ENCODE measurements around the gene CAMK2N1. TPM values are rescaled to one million over a fixed set of nuclear protein-coding genes. Genes with fewer than 3 reads are reported as not detected.

The CAMK2N1 gene
- total RNA-seq, 2 donors from 2014 or later: 0.30 to 0.53 TPM

DNA sequence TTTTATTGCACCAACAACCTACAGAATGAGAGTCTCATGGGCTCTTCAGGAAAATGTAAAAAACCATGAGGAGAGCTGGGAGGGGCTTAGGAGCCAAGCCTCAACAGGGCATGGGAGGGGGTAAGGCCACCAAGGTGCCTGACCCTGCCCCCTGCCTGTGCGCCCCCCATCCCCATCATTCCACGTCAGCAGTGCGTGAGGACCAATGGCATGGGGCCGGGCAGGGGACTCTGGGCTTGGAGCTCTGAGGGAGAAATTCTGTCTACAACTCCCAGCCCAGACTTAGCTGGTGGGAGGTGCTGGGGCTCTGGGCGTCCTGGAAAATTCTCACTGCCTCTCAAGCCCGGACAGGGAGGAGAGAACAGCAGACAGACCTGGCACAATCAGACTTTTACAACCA lies 5.2 kb upstream of the CAMK2N1 start:
- ATAC-seq (replicated peaks): no peak
- no peak overlapping the region for H3K27ac Mint-ChIP-seq
- H3K4me1 Mint-ChIP-seq: peaks cover 8% of the 10 kb centered on the region
- H3K36me3 Mint-ChIP-seq (ENCODE audit: low read depth): no peaks in the 10 kb centered on the region
- no peaks in the 10 kb centered on the region for H3K9me3 Mint-ChIP-seq
- H3K4me3 Mint-ChIP-seq: no peak overlapping the region
- H3K27me3 Mint-ChIP-seq: peaks cover 14% of the 10 kb centered on the region

- H3K36me3 Mint-ChIP-seq (ENCODE audit: low read depth): peaks cover 10% of the 10 kb centered on the region
- no peak for ATAC-seq (replicated peaks)
- H3K27me3 Mint-ChIP-seq: peaks cover 25% of the 10 kb centered on the region
- H3K4me3 Mint-ChIP-seq: peak overlapping the region; percentile 81
- no peaks in the 10 kb centered on the region for H3K9me3 Mint-ChIP-seq
- H3K27ac Mint-ChIP-seq: no peak overlapping the region
- peaks cover 5% of the 10 kb centered on the region for H3K4me1 Mint-ChIP-seq
These were observed 1.2 kb upstream of the CAMK2N1 start for GRCh38 chr1:20487236-20487590.

GRCh38 chr1:20486457-20487235 lies 636 bp upstream of the CAMK2N1 start:
- Mint-ChIP-seq H3K9me3 (no peaks in the 10 kb centered on the region), H3K4me3 (peak overlapping the region; percentile 81), H3K27me3 (peaks cover 30% of the 10 kb centered on the region), H3K4me1 (peaks cover 5% of the 10 kb centered on the region), H3K27ac (no peak overlapping the region), H3K36me3 (ENCODE audit: low read depth) (peaks cover 10% of the 10 kb centered on the region)
- ATAC-seq (replicated peaks): peak; percentile 17

DNA sequence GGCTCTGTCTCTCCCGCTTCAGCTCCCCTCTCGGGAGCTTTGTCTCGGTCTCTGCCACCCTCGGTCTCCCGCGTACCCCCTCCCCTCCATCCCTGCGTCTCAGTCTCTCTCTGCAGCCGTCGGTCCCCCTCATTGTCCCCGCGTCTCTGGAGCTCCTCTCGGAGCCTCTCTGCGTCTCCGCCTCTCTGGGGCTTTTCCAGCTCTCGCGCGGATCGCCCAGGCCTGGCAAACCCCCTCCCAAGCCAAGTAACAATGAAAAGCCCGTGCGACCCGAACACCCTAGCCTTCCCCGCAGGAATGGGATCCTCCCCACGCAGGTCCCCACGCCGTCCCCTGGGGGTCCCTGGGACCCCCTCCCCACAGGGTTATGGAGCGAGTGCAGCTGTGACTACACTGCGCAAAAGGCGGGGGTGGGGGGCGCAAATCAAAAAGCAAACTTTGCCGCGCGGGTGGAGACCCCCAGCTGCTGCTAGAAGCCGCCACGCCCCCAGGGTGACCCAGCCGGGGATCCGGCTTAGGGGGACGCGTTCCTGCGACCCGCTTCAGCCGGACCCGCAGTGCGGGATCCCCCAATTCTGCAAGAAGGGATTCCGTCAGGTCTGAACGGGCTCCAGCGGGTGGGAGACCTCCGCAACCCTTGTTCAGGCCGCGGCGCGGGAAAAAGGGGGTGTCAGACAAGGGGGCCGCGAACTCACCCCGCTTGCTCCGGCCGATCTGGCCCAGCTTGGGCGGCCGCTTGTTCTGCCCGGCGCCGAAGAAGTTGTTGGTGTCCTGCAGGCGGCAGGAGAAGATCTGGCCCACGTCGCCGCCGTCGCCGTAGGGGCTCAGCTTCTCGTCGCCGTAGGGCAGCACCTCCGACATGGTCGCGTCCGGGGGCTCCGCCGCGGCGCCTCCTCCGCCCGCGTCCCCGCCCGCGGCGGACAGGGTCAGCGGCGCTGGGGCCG lies 1.2 kb downstream of the CAMK2N1 start:
- Mint-ChIP-seq H3K4me3 (peak overlapping the region; percentile 72), H3K9me3 (no peaks in the 10 kb centered on the region), H3K36me3 (ENCODE audit: low read depth) (peaks cover 10% of the 10 kb centered on the region), H3K27ac (no peak overlapping the region), H3K4me1 (peaks cover 5% of the 10 kb centered on the region), H3K27me3 (peaks cover 37% of the 10 kb centered on the region)
- no peak for ATAC-seq (replicated peaks)

DNA sequence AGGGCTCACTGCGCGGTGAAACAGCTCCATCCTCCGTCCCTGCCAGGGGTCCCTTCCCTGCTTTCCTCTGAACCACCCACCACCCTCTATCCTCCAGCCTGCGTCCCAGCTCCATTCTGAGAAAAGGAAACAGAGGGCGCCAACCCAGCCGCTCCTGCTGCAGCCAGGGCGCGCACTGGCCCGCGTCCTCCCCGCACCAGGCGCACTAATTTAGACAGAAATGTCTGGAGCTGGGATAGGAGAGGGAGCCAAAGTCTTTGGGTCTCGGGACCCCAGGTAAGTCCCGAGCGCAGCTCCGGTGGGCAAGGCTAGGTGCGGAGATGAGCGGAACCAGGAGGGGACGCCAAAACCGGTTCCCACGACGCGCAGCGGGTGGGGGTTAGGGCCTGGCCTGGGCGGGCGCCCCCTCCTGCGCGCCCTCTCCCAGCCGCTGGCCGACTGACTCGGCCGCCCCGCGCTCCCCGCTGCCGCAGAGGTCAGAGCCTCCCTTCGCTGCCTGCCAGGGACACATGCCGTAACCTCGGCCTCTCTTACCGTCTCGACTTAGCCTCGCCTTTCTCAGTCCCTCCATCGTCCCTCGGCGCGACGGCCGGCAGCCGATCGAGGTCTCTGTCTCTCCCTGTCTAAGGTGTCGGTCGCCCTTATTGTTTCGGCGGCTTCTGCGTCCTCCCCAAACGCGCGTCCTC lies 2.0 kb downstream of the CAMK2N1 start:
- H3K9me3 Mint-ChIP-seq: no peaks in the 10 kb centered on the region
- H3K4me3 Mint-ChIP-seq: peak overlapping the region; percentile 72
- peaks cover 10% of the 10 kb centered on the region for H3K36me3 Mint-ChIP-seq (ENCODE audit: low read depth)
- ATAC-seq (replicated peaks): no peak
- peaks cover 5% of the 10 kb centered on the region for H3K4me1 Mint-ChIP-seq
- peaks cover 45% of the 10 kb centered on the region for H3K27me3 Mint-ChIP-seq
- H3K27ac Mint-ChIP-seq: no peak overlapping the region

DNA sequence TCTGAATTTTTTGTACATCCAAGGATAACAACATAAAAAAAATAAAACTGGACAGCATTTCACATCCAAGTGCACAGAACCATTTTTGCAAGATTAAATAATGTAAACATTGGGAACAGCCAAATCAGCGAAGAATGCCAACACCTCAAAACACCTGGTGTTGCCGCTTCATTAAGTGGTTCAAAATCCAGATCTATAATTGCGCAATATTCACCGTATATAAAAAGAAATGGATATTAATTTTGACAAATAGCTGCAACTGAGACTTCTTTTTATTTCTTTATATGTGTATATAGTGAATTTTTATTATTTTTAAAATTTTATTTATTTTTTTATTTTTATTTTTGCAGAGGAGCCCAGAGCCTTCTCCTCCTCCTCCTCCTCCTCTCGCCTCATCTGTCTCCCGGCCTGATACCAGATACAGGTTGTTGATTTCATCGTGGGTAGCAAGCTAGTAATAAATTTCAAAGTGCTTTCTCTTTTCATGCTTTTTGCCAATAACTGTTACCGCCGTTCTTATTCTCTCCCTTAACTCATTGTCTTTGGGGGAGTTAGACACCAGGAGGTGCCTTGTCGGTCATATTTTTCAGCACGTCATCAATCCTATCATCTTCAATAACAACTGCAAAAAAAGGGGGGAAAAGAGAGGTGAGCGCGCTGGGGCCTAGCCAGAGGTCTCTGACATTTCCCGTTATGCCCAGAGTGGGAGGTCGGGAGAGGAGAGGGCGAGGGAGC lies 2.7 kb downstream of the CAMK2N1 start:
- H3K9me3 Mint-ChIP-seq: no peaks in the 10 kb centered on the region
- H3K27ac Mint-ChIP-seq: no peak overlapping the region
- no peak for ATAC-seq (replicated peaks)
- H3K4me3 Mint-ChIP-seq: peak overlapping the region; percentile 72
- peaks cover 43% of the 10 kb centered on the region for H3K27me3 Mint-ChIP-seq
- H3K4me1 Mint-ChIP-seq: peaks cover 5% of the 10 kb centered on the region
- peaks cover 10% of the 10 kb centered on the region for H3K36me3 Mint-ChIP-seq (ENCODE audit: low read depth)

GRCh38 chr1:20481643-20482498 lies 4.1 kb downstream of the CAMK2N1 start:
- H3K27ac Mint-ChIP-seq: no peak overlapping the region
- H3K36me3 Mint-ChIP-seq (ENCODE audit: low read depth): peaks cover 10% of the 10 kb centered on the region
- no peak overlapping the region for H3K4me3 Mint-ChIP-seq
- no peaks in the 10 kb centered on the region for H3K9me3 Mint-ChIP-seq
- no peak for ATAC-seq (replicated peaks)
- H3K27me3 Mint-ChIP-seq: peaks cover 40% of the 10 kb centered on the region
- H3K4me1 Mint-ChIP-seq: peaks cover 5% of the 10 kb centered on the region

DNA sequence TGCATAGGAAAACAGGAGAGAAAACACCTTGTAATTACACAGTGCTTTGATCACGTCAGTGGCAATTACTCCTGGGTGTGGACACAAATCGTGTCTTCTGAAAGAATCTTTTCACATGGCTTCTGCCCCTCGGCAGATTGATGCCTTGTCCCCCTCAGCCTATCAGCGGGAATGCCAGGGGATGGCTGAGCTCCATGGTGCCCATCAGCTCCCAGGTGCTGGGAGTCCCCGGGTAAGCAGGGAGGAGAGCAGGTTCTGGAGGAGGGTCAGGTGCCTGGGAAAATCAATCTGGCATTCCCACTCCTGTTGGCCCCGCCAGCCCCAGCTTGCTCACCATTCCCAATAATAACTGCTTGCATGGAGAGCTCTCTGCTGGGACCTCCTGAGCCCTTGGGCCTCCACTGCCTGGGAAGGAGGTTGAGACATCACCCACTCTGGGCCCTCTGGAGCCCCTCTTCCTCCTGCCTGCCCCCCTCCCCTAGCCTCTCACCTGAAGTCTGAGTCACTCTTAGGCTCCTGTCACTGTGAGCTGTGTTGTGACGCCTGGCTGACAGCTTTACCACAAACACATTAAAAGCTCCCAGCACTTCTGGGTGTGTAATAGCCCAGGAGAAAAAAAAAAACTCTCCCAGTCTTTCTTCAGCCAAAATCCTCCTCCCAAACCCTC lies 4.9 kb downstream of the CAMK2N1 start:
- Mint-ChIP-seq H3K4me1 (peaks cover 5% of the 10 kb centered on the region), H3K27ac (no peak overlapping the region), H3K27me3 (peaks cover 44% of the 10 kb centered on the region), H3K4me3 (no peak overlapping the region), H3K9me3 (no peaks in the 10 kb centered on the region), H3K36me3 (ENCODE audit: low read depth) (peaks cover 10% of the 10 kb centered on the region)
- no peak for ATAC-seq (replicated peaks)

- ATAC-seq (replicated peaks): no peak
- H3K4me3 Mint-ChIP-seq: no peak overlapping the region
- H3K36me3 Mint-ChIP-seq (ENCODE audit: low read depth): peaks cover 10% of the 10 kb centered on the region
- H3K27me3 Mint-ChIP-seq: peaks cover 50% of the 10 kb centered on the region
- no peaks in the 10 kb centered on the region for H3K9me3 Mint-ChIP-seq
- H3K4me1 Mint-ChIP-seq: peaks cover 5% of the 10 kb centered on the region
- no peak overlapping the region for H3K27ac Mint-ChIP-seq
These were observed 5.6 kb downstream of the CAMK2N1 start for GRCh38 chr1:20480243-20480944.

- ATAC-seq (replicated peaks): no peak
- no peak overlapping the region for H3K27ac Mint-ChIP-seq
- peaks cover 10% of the 10 kb centered on the region for H3K36me3 Mint-ChIP-seq (ENCODE audit: low read depth)
- no peak overlapping the region for H3K4me3 Mint-ChIP-seq
- H3K4me1 Mint-ChIP-seq: peaks cover 5% of the 10 kb centered on the region
- H3K9me3 Mint-ChIP-seq: no peaks in the 10 kb centered on the region
- H3K27me3 Mint-ChIP-seq: peaks cover 54% of the 10 kb centered on the region
These were observed 6.2 kb downstream of the CAMK2N1 start for GRCh38 chr1:20479840-20480239.

GRCh38 chr1:20478057-20478635 lies 7.9 kb downstream of the CAMK2N1 start:
- Mint-ChIP-seq H3K27me3 (peaks cover 51% of the 10 kb centered on the region), H3K27ac (no peak overlapping the region), H3K4me1 (no peaks in the 10 kb centered on the region), H3K4me3 (no peak overlapping the region), H3K9me3 (no peaks in the 10 kb centered on the region), H3K36me3 (ENCODE audit: low read depth) (peaks cover 3% of the 10 kb centered on the region)
- no peak for ATAC-seq (replicated peaks)

DNA sequence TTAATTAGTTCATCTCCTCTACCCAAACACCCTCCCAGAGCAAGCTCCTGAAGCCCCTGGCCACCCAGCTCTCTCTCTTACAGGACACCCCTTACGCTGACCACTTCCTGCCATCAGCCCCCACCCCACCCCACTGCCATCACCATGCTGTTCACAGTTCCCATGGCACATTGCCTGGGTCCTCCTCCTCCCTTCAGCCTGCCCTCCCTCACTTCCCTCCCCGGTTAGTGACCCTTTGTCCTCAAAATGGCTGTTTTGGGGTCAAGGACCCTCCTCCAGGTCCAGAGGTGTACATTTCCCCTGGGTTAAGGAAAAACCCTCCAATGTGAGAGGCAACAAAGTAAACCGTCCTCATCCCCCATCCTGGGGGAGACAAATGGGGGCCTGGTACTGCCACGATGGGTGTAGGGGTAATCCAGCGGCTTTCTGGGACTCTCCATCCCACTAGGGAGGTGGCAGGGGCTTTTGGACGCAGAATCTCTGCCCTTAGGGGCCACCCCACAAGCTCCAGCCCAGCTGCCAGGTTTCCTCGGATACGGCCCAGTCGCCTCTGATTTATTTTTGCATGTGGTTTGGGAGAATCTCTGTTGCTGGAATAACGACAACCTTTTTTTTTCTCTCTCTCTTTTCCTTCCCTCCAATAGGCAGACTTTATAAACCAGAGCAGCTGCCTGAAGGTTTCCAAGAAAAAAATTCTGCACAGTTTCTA lies 8.5 kb downstream of the CAMK2N1 start:
- Mint-ChIP-seq H3K4me1 (no peaks in the 10 kb centered on the region), H3K27ac (no peak overlapping the region), H3K36me3 (ENCODE audit: low read depth) (no peaks in the 10 kb centered on the region), H3K9me3 (no peaks in the 10 kb centered on the region), H3K4me3 (no peak overlapping the region), H3K27me3 (peaks cover 52% of the 10 kb centered on the region)
- no peak for ATAC-seq (replicated peaks)

All from activated T-helper 17 cell treated with anti-CD3 and anti-CD28 coated beads, Interleukin-2, amount 50 U/mL, for 72 hours (primary cell).